H1 (cell line): ENCODE measurements around the gene NID1. TPM values are rescaled to one million over a fixed set of nuclear protein-coding genes. Genes with fewer than 3 reads are reported as not detected.

Experiments
- CTCF ChIA-PET: fragments of 300-600 bp; sonication (Branson Sonifier 250); formaldehyde crosslinking; loops from one replicate; lab custom pipeline; 2021; ENCODE audit not compliant: partially characterized antibody; lab: Charles Lee
- POLR2A ChIA-PET: fragments of 300-600 bp; sonication (Branson Sonifier 250); formaldehyde crosslinking; loops from one replicate; lab custom pipeline; 2021; ENCODE audit warnings: inconsistent platforms; ENCODE audit not compliant: partially characterized antibody; lab: Charles Lee
- DNase-seq, 2 experiments: peaks; one replicate each; pipeline versions ENCODE4 v3.0.0 to v3.0.0-alpha.2; 2010 to 2022; ENCODE audit warnings: low spot score in 2 of 2, low read depth in 1 of 2, mixed read lengths in 1 of 2
- FAIRE-seq: peaks from 2 replicates; lab custom pipeline; 2011; peaks lifted over from hg19 to GRCh38; lab: Jason Lieb, UNC
- H2AFZ ChIP-seq: 2 replicates; pipeline ENCODE4 v1.8.1; 2012; ENCODE audit warnings: low read length, inconsistent platforms
- H2AK5ac ChIP-seq: 2 replicates; pipeline ENCODE4 v1.6.1; 2013; ENCODE audit warnings: low read depth, low read length
- H2BK120ac ChIP-seq: replicated peaks from 2 replicates; pipeline ENCODE3; 2013; ENCODE audit warnings: low read depth, low read length, inconsistent platforms
- H2BK12ac ChIP-seq: 2 replicates; pipeline ENCODE4 v1.6.1; 2013; ENCODE audit warnings: low read depth, low read length
- H2BK15ac ChIP-seq: 2 replicates; pipeline ENCODE4 v1.6.1; 2013; ENCODE audit warnings: low read length
- H2BK20ac ChIP-seq: 2 replicates; pipeline ENCODE4 v1.6.1; 2013; ENCODE audit warnings: low read length
- H2BK5ac ChIP-seq: 2 replicates; pipeline ENCODE4 v1.6.1; 2013; ENCODE audit warnings: low read depth, low read length
- H3K14ac ChIP-seq: 2 replicates; pipeline ENCODE4 v1.6.1; 2013; ENCODE audit warnings: inconsistent platforms; ENCODE audit not compliant: insufficient read length
- H3K18ac ChIP-seq: 2 replicates; pipeline ENCODE4 v1.6.1; 2013; ENCODE audit warnings: low read length; ENCODE audit errors: extremely low read depth
- H3K23ac ChIP-seq: 2 replicates; pipeline ENCODE4 v1.6.1; 2013; ENCODE audit warnings: inconsistent platforms; ENCODE audit not compliant: insufficient read length
- H3K23me2 ChIP-seq: 2 replicates; pipeline ENCODE4 v1.6.1; 2013; ENCODE audit warnings: low read depth, low read length
- H3K27ac ChIP-seq: 2 replicates; pipeline ENCODE4 v1.6.1; 2011; ENCODE audit warnings: low read depth, low read length, inconsistent platforms
- H3K27me3 ChIP-seq, 4 experiments: replicated peaks in 1 of 4; 1 replicate in 1 of 4; 2 replicates in 3 of 4; pipeline versions ENCODE4 v1.6.1 to v1.8.1; 2011 to 2013; ENCODE audit warnings: low read length in 3 of 4, mild to moderate bottlenecking in 3 of 4, inconsistent platforms in 2 of 4, mixed read lengths in 2 of 4, moderate library complexity in 1 of 4; ENCODE audit not compliant: control insufficient read depth in 3 of 4, insufficient read depth in 3 of 4; ENCODE audit errors: extremely low read depth in 1 of 4
- H3K36me3 ChIP-seq, 4 experiments: 2 replicates each; pipeline versions ENCODE4 v1.6.1 to v1.8.1; 2011 to 2013; ENCODE audit warnings: mild to moderate bottlenecking in 4 of 4, low read length in 3 of 4, moderate library complexity in 2 of 4, control low read depth in 1 of 4, inconsistent platforms in 1 of 4; ENCODE audit not compliant: insufficient read depth in 4 of 4, control insufficient read depth in 2 of 4
- H3K4ac ChIP-seq: replicated peaks from 2 replicates; pipeline ENCODE3; 2013; ENCODE audit warnings: low read length, low read depth, mixed read lengths, inconsistent platforms; ENCODE audit not compliant: insufficient read length
- H3K4me1 ChIP-seq, 4 experiments: replicated peaks in 1 of 4; 1 replicate in 1 of 4; 2 replicates in 3 of 4; pipeline versions ENCODE4 v1.6.1 to v1.8.1; 2011 to 2013; ENCODE audit warnings: low read length in 3 of 4, inconsistent platforms in 2 of 4, mixed read lengths in 1 of 4; ENCODE audit not compliant: insufficient read depth in 4 of 4, control insufficient read depth in 3 of 4
- H3K4me2 ChIP-seq, 2 experiments: 2 replicates each; pipeline versions ENCODE4 v1.6.1 to v1.8.1; 2011 to 2013; ENCODE audit warnings: low read depth in 2 of 2, low read length in 2 of 2, control low read depth in 1 of 2, inconsistent platforms in 1 of 2, mild to moderate bottlenecking in 1 of 2; ENCODE audit not compliant: insufficient read depth in 1 of 2
- H3K4me3 ChIP-seq, 4 experiments: fragments of 200-600, 300-600 bp in 1 of 4; sonication (generic), shearing (Covaris generic), sonication (Bioruptor Twin) in 1 of 4; 2 replicates each; pipeline versions ENCODE4 v1.5.1 to v1.8.1; 2011 to 2016; ENCODE audit warnings: low read length in 4 of 4, low read depth in 3 of 4, control low read depth in 2 of 4, inconsistent platforms in 2 of 4, mild to moderate bottlenecking in 2 of 4, mixed read lengths in 1 of 4, moderate library complexity in 1 of 4; ENCODE audit not compliant: insufficient read depth in 2 of 4; ENCODE audit errors: extremely low read depth in 1 of 4
- H3K56ac ChIP-seq: replicated peaks from 2 replicates; pipeline ENCODE3; 2013; ENCODE audit warnings: low read depth, mild to moderate bottlenecking, mixed read lengths, low read length, inconsistent platforms; ENCODE audit not compliant: insufficient read length
- H3K79me1 ChIP-seq: 2 replicates; pipeline ENCODE4 v1.6.1; 2013; ENCODE audit warnings: low read depth, low read length, control low read depth
- H3K79me2 ChIP-seq, 2 experiments: 2 replicates each; pipeline versions ENCODE4 v1.6.1 to v1.8.1; 2012 to 2013; ENCODE audit warnings: low read length in 2 of 2, mild to moderate bottlenecking in 2 of 2, inconsistent platforms in 1 of 2; ENCODE audit not compliant: insufficient read depth in 2 of 2, control insufficient read depth in 1 of 2
- H3K9ac ChIP-seq, 4 experiments: replicated peaks in 1 of 4; 1 replicate in 1 of 4; 2 replicates in 3 of 4; pipeline versions ENCODE4 v1.6.1 to v1.8.1; 2011 to 2013; ENCODE audit warnings: low read depth in 3 of 4, low read length in 3 of 4, control low read depth in 2 of 4, mild to moderate bottlenecking in 2 of 4, moderate library complexity in 2 of 4, inconsistent platforms in 1 of 4; ENCODE audit errors: extremely low read depth in 1 of 4
- H3K9me3 ChIP-seq, 2 experiments: 2 replicates each; pipeline versions ENCODE4 v1.6.1 to v1.8.1; 2012 to 2013; ENCODE audit warnings: mild to moderate bottlenecking in 2 of 2, moderate library complexity in 2 of 2, control low read depth in 1 of 2, inconsistent platforms in 1 of 2, low read depth in 1 of 2, low read length in 1 of 2, mixed read lengths in 1 of 2; ENCODE audit not compliant: insufficient read depth in 2 of 2
- H4K20me1 ChIP-seq, 2 experiments: replicated peaks in 1 of 2; 2 replicates each; pipeline versions ENCODE3 to v1.8.1; 2011 to 2013; ENCODE audit warnings: inconsistent platforms in 2 of 2, low read length in 2 of 2, mild to moderate bottlenecking in 1 of 2; ENCODE audit not compliant: insufficient read depth in 2 of 2, control insufficient read depth in 1 of 2
- H4K5ac ChIP-seq: 2 replicates; pipeline ENCODE4 v1.6.1; 2013; ENCODE audit warnings: low read length, low read depth, mixed read lengths, inconsistent platforms; ENCODE audit not compliant: insufficient read length
- H4K8ac ChIP-seq: 2 replicates; pipeline ENCODE4 v1.8.0; 2013; ENCODE audit warnings: mild to moderate bottlenecking, moderate library complexity, low read length, inconsistent platforms; ENCODE audit not compliant: insufficient read depth; ENCODE audit errors: extremely low read depth
- H4K91ac ChIP-seq: replicated peaks from 2 replicates; pipeline ENCODE3; 2013; ENCODE audit warnings: low read length, mixed read lengths, inconsistent platforms; ENCODE audit not compliant: insufficient read length
- MAFK ChIP-seq: IDR thresholded peaks from 2 replicates; pipeline ENCODE4 v1.6.1; 2012; ENCODE audit warnings: low read depth, mild to moderate bottlenecking, improper control_type of control experiment, low read length
- NANOG ChIP-seq: IDR thresholded peaks from 2 replicates; pipeline ENCODE4 v1.6.1; 2011; ENCODE audit warnings: low read length, low read depth, mild to moderate bottlenecking, inconsistent platforms; ENCODE audit not compliant: insufficient read depth, poor library complexity, severe bottlenecking
- POLR2AphosphoS5 ChIP-seq: IDR thresholded peaks from 2 replicates; pipeline ENCODE4 v1.6.1; 2011; ENCODE audit warnings: low read depth, low read length
- SIRT6 ChIP-seq: IDR thresholded peaks from one replicate; pipeline ENCODE4 v1.7.1; 2012; ENCODE audit warnings: low read length, inconsistent platforms
- TBP ChIP-seq: IDR thresholded peaks from 2 replicates; pipeline ENCODE4 v1.6.1; 2011; ENCODE audit warnings: low read depth, low read length, improper control_type of control experiment
- TEAD4 ChIP-seq: IDR thresholded peaks from 2 replicates; pipeline ENCODE4 v1.6.1; 2012; ENCODE audit warnings: low read depth, low read length, inconsistent platforms, mixed read lengths
- WGBS, 2 experiments: shearing (Covaris generic) in 1 of 2; methylation state at CpG; one replicate each; pipeline versions ENCODE4 v1.1.6 to v1.1.7; 2013 to 2015; ENCODE audit warnings: low lambda C conversion rate in 2 of 2, mixed read lengths in 2 of 2, inconsistent platforms in 1 of 2, low coverage in 1 of 2, missing lambda C conversion rate in 1 of 2; ENCODE audit not compliant: insufficient replicate concordance in 2 of 2, insufficient coverage in 1 of 2, insufficient read length in 1 of 2; ENCODE audit errors: extremely low coverage in 1 of 2, missing lambda C conversion rate in 1 of 2; 5-methylcytosine and 5-hydroxymethylcytosine counted together
- polyA plus RNA-seq, 7 experiments: library from polyadenylated mRNA; depleted of rRNA in 3 of 7; stranded (reverse) in 5 of 7; unstranded in 2 of 7; fragments of >200 nt in 5 of 7; fragments of 200-250 nt in 2 of 7; gene quantifications; 1 replicate in 5 of 7; 2 replicates in 1 of 7; 4 replicates in 1 of 7; pipeline versions ENCODE4 v1.2.1 to v1.2.3, GENCODE V29; 2011 to 2013; ENCODE audit warnings: missing spikeins in 2 of 7, mixed read lengths in 2 of 7
- total RNA-seq: library from RNA; stranded (reverse); fragmentation: NEBNext Ultra II Directional; extraction: Animal tissue kit (Norgen Biotek cat#: 25700); gene quantifications from 2 replicates; pipeline ENCODE4 v1.2.1, GENCODE V29; 2021

Gene NID1
- total and polyA plus RNA-seq, 2 of the 8 experiments (the other 6 are each of a cell fraction or from before 2014, with no cell fraction given) = 20.9 to 25.4 TPM

DNA sequence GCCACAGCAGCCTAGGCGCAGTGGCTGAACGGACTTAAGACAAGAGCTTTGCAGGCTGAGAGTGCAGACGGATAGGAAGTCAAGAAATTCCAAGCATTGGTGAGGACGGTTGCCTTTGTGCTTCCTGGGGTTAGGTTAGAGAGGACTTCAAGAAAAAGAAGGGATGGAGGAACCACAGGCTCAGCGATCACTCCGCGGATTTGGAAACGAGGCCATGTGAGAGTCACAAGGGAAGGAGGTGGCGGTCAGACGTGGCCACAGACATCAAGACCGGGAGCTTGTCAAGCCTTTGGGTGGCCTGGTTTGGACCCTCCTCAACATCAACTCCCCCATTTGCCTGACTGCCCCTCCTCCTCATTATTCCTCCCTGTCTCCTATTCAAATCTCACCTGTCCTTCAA is 62.3 kb downstream of the NID1 start:
- H3K4ac ChIP-seq = no peak overlapping the region
- no peak overlapping the region for H3K27ac ChIP-seq
- H2AFZ ChIP-seq = no peak overlapping the region
- no peak overlapping the region for H2BK20ac ChIP-seq
- WGBS, 2 experiments = 79% methylated on average over 11 of the region's 11 CpGs; no CpG with 5 or more reads in 1 of the 2 experiments
- no peak overlapping the region for H2BK120ac ChIP-seq
- H4K5ac ChIP-seq = no peak overlapping the region
- no peak overlapping the region for H4K8ac ChIP-seq
- H4K20me1 ChIP-seq = no peaks in the 10 kb centered on the region
- no peak overlapping the region for H4K91ac ChIP-seq
- no peak overlapping the region for H3K4me3 ChIP-seq
- CTCF ChIA-PET = interaction anchor here (0.9 kb wide), 1 partner anchor 9 kb away, joined by 3 read pairs; no protein-coding TSS in a partner anchor
- no peaks in the 10 kb centered on the region for H3K36me3 ChIP-seq
- H2BK15ac ChIP-seq = no peak overlapping the region
- H2BK12ac ChIP-seq = no peak overlapping the region
- H3K4me2 ChIP-seq = no peak overlapping the region
- no peak overlapping the region for H2BK5ac ChIP-seq
- FAIRE-seq (no peak), DNase-seq (no peak)
- no peak overlapping the region for H3K18ac ChIP-seq
- no peak overlapping the region for H3K14ac ChIP-seq
- no peak overlapping the region for H3K23ac ChIP-seq
- H3K4me1 ChIP-seq = 0 out of 7 replicates have a peak, but pooled peaks cover 0 to 2% (median 0%) of the 10 kb centered on the region in 4 experiments
- no peak overlapping the region for H3K56ac ChIP-seq
- H3K23me2 ChIP-seq = no peaks in the 10 kb centered on the region
- no peaks in the 10 kb centered on the region for H3K79me1 ChIP-seq
- no peak overlapping the region for H3K9ac ChIP-seq
- no peak overlapping the region for H2AK5ac ChIP-seq
- no peaks in the 10 kb centered on the region for H3K27me3 ChIP-seq
- H3K9me3 ChIP-seq = no peaks in the 10 kb centered on the region
- H3K79me2 ChIP-seq = no peaks in the 10 kb centered on the region
- POLR2A ChIA-PET = no interaction called here
- TF ChIP-seq POLR2AphosphoS5 = no peak
- TF ChIP-seq MAFK = no peak
- TF ChIP-seq TEAD4 = no peak
- no peak for TF ChIP-seq NANOG
- no peak for TF ChIP-seq TBP
- TF ChIP-seq SIRT6 = no peak
